ENCODE data around the gene ST8SIA4. TPM values are rescaled to one million over a fixed set of nuclear protein-coding genes. Genes with fewer than 3 reads are reported as not detected.
"Not testable (repeated sequence)": the region's sequence is repeated elsewhere in the genome, so short reads cannot be mapped to it uniquely, and the experiment has no call there.

The ST8SIA4 gene
- polyA plus RNA-seq, 4 donors: 6.5 to 8.4 (median 7.2) TPM

DNA sequence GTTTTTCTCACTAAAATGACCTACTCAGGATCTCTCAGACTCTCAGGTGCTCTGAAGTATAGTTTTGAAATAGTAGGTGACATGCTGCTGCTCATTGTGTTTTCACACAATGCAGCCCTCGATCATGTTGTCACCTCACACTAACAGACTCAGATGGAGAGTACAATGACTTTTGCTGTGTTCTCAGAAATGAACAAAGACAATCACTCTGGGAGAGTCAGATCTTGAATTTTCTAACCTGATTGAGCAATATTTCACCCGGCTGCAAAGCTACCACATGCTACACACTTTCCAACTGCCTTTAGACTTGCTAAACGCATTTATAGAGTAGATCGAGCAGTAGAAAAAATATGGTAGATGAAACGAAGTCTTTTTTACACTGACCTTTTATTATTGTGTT lies 113.4 kb downstream of the ST8SIA4 start:
- DNase-seq (ENCODE audit: low read depth in 4 of 4, low spot score in 3 of 4): no peak

DNA sequence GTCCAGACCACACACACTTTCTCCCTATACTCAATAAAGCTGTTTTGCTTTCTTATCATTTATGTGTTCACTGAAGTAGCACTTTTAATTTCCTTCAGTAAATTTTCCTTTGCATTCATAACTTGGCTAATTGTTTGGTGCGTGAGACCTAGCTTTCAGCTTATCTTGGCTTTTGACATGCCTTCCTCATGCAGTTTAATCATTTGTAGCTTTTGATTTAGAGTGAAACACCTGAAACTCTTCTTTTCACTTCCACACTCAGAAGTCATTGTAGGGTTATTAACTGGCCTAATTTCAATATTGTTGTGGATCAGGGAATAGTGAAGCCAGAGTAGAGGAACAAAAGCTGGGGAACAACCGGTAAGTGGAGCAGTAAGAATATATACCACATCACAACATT lies 114.7 kb downstream of the ST8SIA4 start:
- DNase-seq (ENCODE audit: low read depth in 4 of 4, low spot score in 3 of 4): no peak

DNA sequence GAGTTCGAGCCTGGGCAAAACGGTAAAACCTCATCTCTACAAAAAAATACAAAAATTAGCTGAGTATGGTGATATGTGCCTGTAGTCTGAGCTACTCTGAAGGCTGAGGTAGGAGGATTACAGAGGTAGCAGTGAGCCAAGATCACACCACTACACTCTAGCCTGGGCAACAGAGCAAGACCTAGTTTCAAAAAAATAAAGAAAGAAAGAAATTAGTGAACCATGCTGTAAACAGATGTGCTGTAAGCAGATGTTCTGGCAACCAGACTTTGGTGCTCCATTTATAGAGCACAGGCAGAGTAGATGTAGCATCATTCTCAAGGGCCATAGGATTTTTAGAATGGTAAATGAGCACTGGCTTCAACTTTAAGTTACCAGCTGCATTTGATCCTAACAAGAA lies 115.4 kb downstream of the ST8SIA4 start:
- DNase-seq (ENCODE audit: low read depth in 4 of 4, low spot score in 3 of 4): no peak

DNA sequence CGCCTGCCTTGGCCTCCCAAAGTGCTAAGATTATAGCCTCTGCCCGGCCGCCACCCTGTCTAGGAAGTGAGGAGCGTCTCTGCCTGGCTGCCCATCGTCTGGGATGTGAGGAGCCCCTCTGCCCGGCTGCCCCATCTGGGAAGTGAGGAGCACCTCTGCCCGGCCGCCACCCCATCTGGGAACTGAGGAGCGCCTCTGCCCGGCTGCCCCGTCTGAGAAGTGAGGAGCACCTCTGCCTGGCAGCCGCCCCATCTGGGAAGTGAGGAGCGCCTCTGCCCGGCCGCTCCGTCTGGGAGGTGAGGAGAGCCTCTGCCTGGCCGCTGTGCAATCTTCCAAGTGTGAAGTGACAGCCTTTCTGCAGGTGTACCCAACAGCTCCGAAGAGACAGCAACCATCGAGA lies 117.5 kb downstream of the ST8SIA4 start:
- DNase-seq (ENCODE audit: low read depth in 4 of 4, low spot score in 3 of 4): not testable (repeated sequence)

DNA sequence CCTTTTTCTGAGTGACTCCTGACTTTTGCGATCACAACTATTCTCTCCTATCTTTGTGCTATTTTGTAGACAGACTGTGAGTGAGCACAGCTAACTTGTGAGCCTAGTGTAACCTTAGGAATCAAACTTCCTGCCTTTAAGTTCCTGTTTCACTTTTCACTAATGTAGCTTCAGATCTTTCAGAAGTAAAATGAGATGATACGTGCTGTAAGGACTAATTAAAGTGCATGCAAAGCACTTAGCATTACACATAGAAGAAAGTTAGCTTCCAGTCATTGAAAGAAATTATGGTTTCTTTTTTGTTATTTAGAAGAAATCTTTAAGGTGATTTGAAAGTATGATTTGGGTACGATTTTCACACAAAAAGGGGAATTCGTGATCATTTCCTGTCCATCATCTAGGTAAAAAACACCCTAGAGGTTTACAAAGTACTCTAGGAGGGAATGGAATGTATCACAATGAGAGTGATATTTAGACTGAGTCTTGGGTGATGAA lies 122.7 kb downstream of the ST8SIA4 start:
- DNase-seq (ENCODE audit: low read depth in 4 of 4, low spot score in 3 of 4): no peak

DNA sequence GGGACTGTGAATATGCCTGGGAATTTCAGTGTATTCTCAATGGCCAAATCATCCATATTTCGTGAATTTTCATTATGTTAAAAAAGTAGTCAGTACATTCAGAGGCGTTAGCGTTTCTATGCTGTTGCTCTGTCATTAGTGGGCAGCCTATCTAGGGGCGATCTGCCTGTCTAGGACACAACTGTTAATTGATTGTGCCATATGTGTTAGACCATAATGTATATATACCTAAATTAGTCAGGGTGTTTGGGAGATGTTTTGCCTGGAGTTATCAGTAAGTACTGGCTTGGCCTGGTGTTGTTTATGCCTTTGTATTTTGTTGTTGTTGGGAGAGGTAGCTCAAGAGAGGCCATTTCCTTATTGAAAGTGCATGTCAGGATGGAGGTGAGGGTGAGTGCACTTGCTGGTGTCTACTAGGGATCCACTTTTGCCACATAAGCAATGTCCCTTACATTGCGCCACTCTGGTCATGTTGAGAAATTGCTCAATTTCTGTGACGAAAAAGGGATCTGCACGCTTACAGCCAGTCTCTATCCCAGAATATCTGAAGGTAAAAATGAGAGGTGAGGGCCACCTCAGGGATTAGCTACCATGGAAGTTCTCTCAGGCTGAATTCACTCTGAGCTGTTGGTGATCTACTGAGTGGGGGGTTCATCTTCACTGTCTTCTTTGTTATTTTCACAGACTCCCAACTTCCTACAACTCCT lies 123.3 kb downstream of the ST8SIA4 start:
- DNase-seq (ENCODE audit: low read depth in 4 of 4, low spot score in 3 of 4): no peak

DNA sequence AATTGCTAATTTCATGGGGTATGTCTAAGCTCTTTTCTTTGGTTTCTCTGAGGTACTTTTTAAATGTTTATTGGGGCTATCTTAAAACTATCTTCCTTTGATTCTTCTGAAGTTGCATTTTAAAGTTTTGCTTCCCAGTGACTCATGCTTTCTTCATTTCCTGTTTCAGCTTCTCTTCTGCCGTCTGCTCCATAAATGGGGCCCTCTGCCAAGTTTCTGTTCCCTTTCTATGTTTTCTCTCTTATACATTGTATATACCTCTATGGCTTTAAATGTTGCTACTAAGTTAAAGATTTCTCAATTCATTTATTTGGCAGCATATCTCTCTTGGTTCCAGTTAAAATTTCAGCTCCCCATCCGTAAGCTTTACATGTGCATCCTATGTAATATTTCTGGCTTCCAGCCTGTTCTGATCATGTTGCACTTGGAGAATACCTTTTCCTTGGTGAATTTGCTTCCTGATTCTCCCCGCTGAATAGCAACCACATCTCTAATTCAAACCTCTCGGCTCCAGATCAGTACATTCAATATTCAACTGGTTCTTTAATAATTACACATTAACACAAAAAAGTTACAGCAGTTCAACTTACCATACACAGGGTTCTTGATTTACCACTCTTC lies 125.3 kb downstream of the ST8SIA4 start:
- DNase-seq (ENCODE audit: low read depth in 4 of 4, low spot score in 3 of 4): no peak

DNA sequence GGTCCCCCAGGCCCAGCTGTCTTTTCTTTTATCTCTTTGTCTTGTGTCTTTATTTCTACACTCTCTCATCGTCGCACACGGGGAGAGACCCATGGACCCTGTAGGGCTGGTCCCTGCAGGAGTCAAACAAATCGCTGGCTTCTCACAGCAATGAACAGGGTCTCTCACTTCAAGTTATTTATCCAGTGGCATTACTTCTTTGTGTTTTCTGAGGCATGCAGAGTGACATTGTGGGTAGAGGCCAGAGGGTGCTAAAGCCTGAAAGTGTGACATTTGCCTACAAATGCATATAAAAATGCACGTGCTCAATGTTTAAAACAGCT lies 127.6 kb downstream of the ST8SIA4 start:
- DNase-seq (ENCODE audit: low read depth in 4 of 4, low spot score in 3 of 4): no peak

DNA sequence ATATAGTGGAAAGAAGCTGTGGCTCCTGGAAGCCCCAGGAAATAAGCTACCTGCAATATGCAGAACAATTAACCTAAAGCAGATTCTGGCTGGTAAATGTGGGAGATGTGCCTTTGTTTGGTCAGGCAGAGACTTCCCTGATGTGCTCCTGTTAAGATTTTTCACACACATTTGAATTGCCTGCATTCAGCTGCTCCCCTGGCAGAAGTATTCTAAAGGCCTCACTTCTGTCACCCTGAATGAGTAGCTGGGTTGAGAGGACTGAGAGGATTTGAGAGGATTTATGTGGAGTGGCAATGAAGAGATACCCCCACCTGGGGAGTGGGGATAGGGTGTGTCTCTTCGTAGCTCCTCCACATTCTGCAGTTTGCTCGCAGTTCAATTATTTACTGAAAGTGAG lies 130.5 kb downstream of the ST8SIA4 start:
- no peak for DNase-seq (ENCODE audit: low read depth in 4 of 4, low spot score in 3 of 4)

DNA sequence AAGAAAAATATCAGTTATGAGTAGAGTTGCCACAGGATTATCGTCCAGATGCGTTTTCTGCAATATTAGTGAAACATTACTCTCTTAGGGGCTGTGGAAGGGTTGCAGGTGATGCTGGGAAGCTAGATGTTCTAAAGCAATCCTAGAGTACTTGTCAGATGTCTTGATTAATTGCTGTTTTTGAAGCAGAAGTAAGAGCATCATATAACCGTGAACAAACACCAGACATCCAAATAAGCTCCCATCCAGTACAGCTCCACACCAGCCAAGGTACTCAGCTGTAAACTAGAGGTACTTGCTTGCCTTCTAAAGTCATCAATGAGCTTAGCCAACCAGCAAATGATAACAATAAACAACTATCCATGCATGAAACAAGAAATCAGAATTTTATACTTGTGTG lies 131.1 kb downstream of the ST8SIA4 start:
- DNase-seq (ENCODE audit: low read depth in 4 of 4, low spot score in 3 of 4): no peak

DNA sequence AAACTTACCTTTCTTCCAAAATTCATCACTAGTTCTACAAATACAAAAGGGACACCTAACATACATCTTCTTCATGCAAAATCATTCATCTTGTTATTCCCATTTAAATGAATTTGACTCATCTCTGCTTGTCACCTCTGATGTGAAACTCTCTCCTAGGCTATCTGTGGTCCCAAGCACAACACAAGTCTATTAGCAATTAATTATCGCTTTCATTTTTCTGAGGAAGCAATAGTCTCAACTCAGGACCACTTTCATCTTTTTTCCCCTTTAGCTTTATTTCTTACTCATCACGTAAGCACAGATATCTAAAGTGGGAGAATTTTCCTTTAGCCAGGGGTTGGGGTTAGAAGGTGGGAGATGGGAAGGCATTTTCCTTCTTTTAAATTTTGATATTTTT lies 131.9 kb downstream of the ST8SIA4 start:
- no peak for DNase-seq (ENCODE audit: low read depth in 4 of 4, low spot score in 3 of 4)

DNA sequence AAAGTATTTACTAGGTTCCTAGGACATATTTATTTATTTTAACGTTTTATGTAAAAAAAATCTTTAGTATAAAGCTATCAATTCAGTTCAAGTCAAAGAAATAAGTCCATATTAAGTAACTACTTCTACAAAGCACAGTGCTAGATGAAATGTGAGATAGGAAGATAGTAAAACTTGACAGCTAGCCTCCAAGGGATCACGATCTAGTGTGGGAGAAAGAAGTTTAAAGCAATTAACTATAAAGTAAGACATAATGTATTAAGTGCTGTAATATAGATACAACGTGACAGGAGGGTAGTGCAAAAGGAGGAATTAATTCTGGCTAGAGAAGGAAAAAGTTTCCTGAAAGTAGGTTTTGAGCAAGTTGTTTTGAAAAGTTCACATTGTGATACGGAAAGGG lies 134.9 kb downstream of the ST8SIA4 start:
- DNase-seq (ENCODE audit: low read depth in 4 of 4, low spot score in 3 of 4): no peak

DNA sequence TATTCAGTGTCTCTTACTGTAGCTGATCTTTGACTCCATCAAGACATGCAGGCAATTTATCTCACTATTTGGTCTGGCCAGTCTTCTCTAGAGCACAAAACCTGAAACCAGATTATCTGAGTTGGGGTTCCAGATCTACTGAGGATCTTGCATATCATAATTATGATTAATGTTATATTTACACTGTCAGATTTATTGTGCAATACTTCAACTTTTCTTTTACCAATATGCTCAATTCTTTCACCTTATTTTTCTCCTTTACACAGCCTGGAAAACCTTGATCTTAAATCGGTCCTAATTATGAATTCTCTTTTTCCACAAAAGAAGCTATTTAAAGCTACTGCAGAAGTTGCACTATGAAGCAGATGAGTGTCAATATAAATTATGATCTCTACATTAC lies 140.1 kb downstream of the ST8SIA4 start:
- DNase-seq (ENCODE audit: low read depth in 4 of 4, low spot score in 3 of 4): no peak

DNA sequence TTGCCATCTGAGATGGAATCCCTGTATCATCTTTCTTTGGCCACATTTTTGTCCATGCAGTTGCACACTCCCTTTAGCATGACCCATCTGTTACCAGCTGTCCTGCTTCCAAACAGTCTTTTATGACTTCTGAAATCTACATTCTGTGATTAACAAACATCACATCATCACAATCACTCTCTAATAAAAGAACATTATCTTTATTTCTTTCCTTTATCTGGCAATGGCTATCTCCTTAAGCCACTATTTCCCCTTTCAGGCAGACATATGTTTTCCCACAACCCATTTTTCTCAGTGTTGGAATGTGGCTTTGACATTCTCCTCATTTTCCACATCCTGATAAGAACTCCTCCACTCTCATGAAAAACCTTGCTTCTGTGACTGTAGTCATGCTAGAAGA lies 141.0 kb downstream of the ST8SIA4 start:
- DNase-seq (ENCODE audit: low read depth in 4 of 4, low spot score in 3 of 4): no peak

DNA sequence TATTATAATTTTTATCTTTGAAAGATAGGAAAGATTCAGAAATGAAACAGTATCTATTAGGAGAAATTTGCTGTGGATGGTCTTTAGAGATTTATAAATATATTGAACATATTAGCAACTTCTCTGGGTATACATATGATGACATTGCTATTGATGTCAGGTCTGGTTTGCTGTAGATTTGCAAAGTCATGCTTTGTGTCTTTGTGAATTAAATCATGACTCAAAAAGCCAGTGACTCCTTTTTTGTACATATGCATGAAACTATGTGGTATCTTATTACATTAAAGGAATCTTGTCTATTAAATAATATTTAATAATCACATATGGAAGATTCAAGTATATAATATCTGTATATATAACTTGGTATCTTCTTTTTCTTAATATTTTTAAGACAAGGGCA lies 141.9 kb downstream of the ST8SIA4 start:
- no peak for DNase-seq (ENCODE audit: low read depth in 4 of 4, low spot score in 3 of 4)

DNA sequence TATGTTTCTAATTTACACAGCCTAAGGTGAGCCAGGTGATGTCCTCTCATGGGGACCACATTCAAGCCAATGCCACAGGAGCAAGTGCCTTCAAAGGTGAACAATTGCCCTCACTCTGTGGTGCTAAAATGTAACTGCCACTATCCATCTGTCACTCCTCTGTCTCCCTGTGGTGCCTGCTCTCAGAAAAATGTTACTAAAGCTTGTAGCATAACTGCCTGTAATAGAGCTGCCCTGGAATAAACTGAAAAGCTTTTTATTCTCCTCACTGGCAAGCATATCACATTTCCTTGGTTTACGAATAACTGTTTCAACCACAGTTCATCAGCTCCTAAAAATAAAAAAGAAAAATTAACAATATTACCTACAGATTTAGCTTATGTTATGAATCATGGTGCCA lies 142.4 kb downstream of the ST8SIA4 start:
- DNase-seq (ENCODE audit: low read depth in 4 of 4, low spot score in 3 of 4): peak in 1 of 4 donors; percentile 7

DNA sequence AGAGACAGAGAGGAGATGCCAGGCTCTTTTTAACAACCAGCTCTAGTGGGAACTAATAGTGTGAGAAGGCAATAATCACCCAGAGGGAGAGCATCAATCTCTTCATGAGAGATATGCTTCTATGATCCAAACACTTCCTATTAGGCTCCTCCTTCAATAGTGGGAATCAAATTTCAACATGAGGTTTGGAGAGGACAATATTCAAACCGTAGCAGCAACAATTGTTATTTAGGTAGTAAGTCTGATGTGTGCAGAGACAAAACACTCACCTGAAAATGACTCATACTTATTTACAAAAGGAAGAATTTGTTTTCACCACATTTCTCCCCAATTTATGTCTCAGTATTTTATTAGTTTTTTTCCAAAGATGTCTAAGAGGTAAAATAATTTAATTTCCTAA lies 144.3 kb downstream of the ST8SIA4 start:
- DNase-seq (ENCODE audit: low read depth in 4 of 4, low spot score in 3 of 4): no peak

DNA sequence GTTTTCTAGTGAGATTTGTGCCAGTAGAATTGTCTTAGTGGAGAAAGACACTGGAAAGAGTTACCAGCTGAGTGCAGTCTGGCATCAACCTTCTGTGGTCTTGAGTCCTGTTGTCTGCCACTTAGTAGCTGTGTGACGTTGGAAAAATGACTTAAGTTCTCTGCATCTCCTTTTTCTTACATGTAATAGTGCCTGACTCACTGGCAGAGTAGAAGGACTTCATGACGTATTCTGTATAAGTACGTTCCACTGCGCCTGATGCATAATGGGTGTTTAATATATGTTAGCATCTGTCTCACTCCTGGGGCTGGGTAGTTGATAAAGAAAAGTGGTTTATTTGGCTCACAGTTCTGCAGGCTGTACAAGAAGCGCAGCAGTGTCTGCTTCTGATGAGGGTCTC lies 144.8 kb downstream of the ST8SIA4 start:
- DNase-seq (ENCODE audit: low read depth in 4 of 4, low spot score in 3 of 4): no peak

DNA sequence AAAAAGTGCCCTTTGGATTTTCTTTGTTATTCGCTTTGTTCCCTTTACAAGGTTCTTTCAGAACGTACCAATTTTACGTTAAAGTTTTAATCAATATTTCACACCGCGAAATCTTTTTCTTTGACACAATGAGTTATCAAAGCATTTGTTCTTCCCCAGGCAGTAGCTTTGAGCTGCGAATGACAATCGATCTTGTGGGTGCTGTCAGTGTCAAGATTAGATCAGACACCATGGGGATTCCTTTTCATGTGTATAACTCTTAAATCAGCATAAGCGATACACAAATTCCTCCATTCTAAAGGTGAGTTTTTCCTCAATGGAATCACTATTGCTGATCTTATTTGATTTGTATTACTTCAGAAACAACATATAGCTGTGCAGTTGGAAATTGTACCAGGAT lies 145.5 kb downstream of the ST8SIA4 start:
- DNase-seq (ENCODE audit: low read depth in 4 of 4, low spot score in 3 of 4): no peak

Measured in left renal pelvis (tissue), 4 donors.